ENCODE data around the gene GPS2. TPM values are rescaled to one million over a fixed set of nuclear protein-coding genes. Genes with fewer than 3 reads are reported as not detected.

GPS2 gene
- 73.9 to 101 TPM (median 95.3 TPM) in 5 replicates for total RNA-seq (2022; extraction: Qiagen RNA extraction)

GRCh38 chr17:7314719-7315569, at the start of gene GPS2:
Gene GPS2, minus strand, starts transcription at chr17:7315360. Its CDS starts 308 bp downstream, at chr17:7315052.

GRCh38 chr17:7355053-7355452, 39.9 kb upstream of the GPS2 start, which contains the start of gene TMEM95:
Gene TMEM95, plus strand, starts transcription at chr17:7355156. Its CDS starts 49 bp downstream, at chr17:7355205.

GRCh38 chr17:7351665-7352502, 36.7 kb upstream of the GPS2 start, which contains the start of gene KCTD11:
Gene KCTD11, plus strand, starts transcription at chr17:7352162.

GRCh38 chr17:7336240-7337175, 21.3 kb upstream of the GPS2 start, which contains the start of gene ACAP1:
Gene ACAP1, plus strand, starts transcription at chr17:7336529. Its CDS starts 206 bp downstream, at chr17:7336735.

GRCh38 chr17:7328840-7329373, 13.7 kb upstream of the GPS2 start, which contains the start of gene NEURL4:
Gene NEURL4, minus strand, starts transcription at chr17:7329335. Its CDS starts 23 bp downstream, at chr17:7329312.

GRCh38 chr17:7306911-7307685, 8.1 kb downstream of the GPS2 start, which contains the start of gene EIF5A:
Gene EIF5A, plus strand, starts transcription at chr17:7307628. Its CDS starts 2,008 bp downstream, at chr17:7309636.

GRCh38 chr17:7294614-7295153, 20.5 kb downstream of the GPS2 start, which contains the start of gene YBX2:
Gene YBX2, minus strand, starts transcription at chr17:7294639. Its CDS starts 139 bp downstream, at chr17:7294500.

GRCh38 chr17:7281074-7281952, 33.8 kb downstream of the GPS2 start, which contains the start of gene SLC2A4:
Gene SLC2A4, plus strand, starts transcription at chr17:7281718. Its CDS starts 217 bp downstream, at chr17:7281935.

Other genes with a start within 250 kb of the GPS2 start
- not detected in 5 replicates for gene CLEC10A, start 235.1 kb downstream of the GPS2 start, total RNA-seq (2022; extraction: Qiagen RNA extraction)
- gene ASGR2, start 200.5 kb downstream of the GPS2 start, total RNA-seq (2022; extraction: Qiagen RNA extraction): 0.12 to 0.16 TPM in 2 of 5 replicates, not detected in the others
- 0.70 to 1.4 TPM (median 0.89 TPM) in 5 replicates for gene ASGR1, start 136.0 kb downstream of the GPS2 start, total RNA-seq (2022; extraction: Qiagen RNA extraction)
- 5.7 to 7.8 TPM (median 6.6 TPM) in 5 replicates for gene DLG4, start 95.5 kb downstream of the GPS2 start, total RNA-seq (2022; extraction: Qiagen RNA extraction)
- gene ACADVL, start 95.4 kb downstream of the GPS2 start, total RNA-seq (2022; extraction: Qiagen RNA extraction): 322 to 414 TPM (median 394 TPM) in 5 replicates
- 37.0 to 41.9 TPM (median 40.1 TPM) in 5 replicates for gene DVL2, start 80.8 kb downstream of the GPS2 start, total RNA-seq (2022; extraction: Qiagen RNA extraction)
- 89.8 to 111 TPM (median 96.3 TPM) in 5 replicates for gene PHF23, start 75.9 kb downstream of the GPS2 start, total RNA-seq (2022; extraction: Qiagen RNA extraction)
- 685 to 777 TPM (median 698 TPM) in 5 replicates for gene GABARAP, start 72.9 kb downstream of the GPS2 start, total RNA-seq (2022; extraction: Qiagen RNA extraction)
- 222 to 242 TPM (median 228 TPM) in 5 replicates for gene CTDNEP1, start 63.6 kb downstream of the GPS2 start, total RNA-seq (2022; extraction: Qiagen RNA extraction)
- 125 to 155 TPM (median 140 TPM) in 5 replicates for gene ELP5, start 63.1 kb downstream of the GPS2 start, total RNA-seq (2022; extraction: Qiagen RNA extraction)
- 2.2 to 3.7 TPM (median 2.6 TPM) in 5 replicates for gene CLDN7, start 52.9 kb downstream of the GPS2 start, total RNA-seq (2022; extraction: Qiagen RNA extraction)
- gene SLC2A4, start 33.6 kb downstream of the GPS2 start, total RNA-seq (2022; extraction: Qiagen RNA extraction): 0.39 to 0.59 TPM (median 0.50 TPM) in 5 replicates
- gene YBX2, start 20.7 kb downstream of the GPS2 start, total RNA-seq (2022; extraction: Qiagen RNA extraction): 0.43 to 0.55 TPM (median 0.44 TPM) in 5 replicates
- gene EIF5A, start 7.7 kb downstream of the GPS2 start, total RNA-seq (2022; extraction: Qiagen RNA extraction): 1,618 to 1,808 TPM (median 1,704 TPM) in 5 replicates
- 26.4 to 30.2 TPM (median 28.4 TPM) in 5 replicates for gene NEURL4, start 14.0 kb upstream of the GPS2 start, total RNA-seq (2022; extraction: Qiagen RNA extraction)
- 1.2 to 3.9 TPM (median 3.1 TPM) in 5 replicates for gene ACAP1, start 21.2 kb upstream of the GPS2 start, total RNA-seq (2022; extraction: Qiagen RNA extraction)
- gene KCTD11, start 36.8 kb upstream of the GPS2 start, total RNA-seq (2022; extraction: Qiagen RNA extraction): 10.5 to 13.8 TPM (median 12.9 TPM) in 5 replicates
- not detected in 5 replicates for gene TMEM95, start 39.8 kb upstream of the GPS2 start, total RNA-seq (2022; extraction: Qiagen RNA extraction)
- 1.4 to 2.1 TPM (median 1.7 TPM) in 5 replicates for gene TNK1, start 65.7 kb upstream of the GPS2 start, total RNA-seq (2022; extraction: Qiagen RNA extraction)
- gene PLSCR3, start 79.2 kb upstream of the GPS2 start, total RNA-seq (2022; extraction: Qiagen RNA extraction): 38.8 to 44.7 TPM (median 42.7 TPM) in 5 replicates
- 171 to 224 TPM (median 215 TPM) in 5 replicates for gene TMEM256, start 88.7 kb upstream of the GPS2 start, total RNA-seq (2022; extraction: Qiagen RNA extraction)
- gene NLGN2, start 92.5 kb upstream of the GPS2 start, total RNA-seq (2022; extraction: Qiagen RNA extraction): 12.7 to 19.0 TPM (median 15.5 TPM) in 5 replicates
- gene SPEM1, start 105.0 kb upstream of the GPS2 start, total RNA-seq (2022; extraction: Qiagen RNA extraction): 0.08 to 0.13 TPM in 2 of 5 replicates, not detected in the others
- gene SPEM2, start 110.3 kb upstream of the GPS2 start, total RNA-seq (2022; extraction: Qiagen RNA extraction): not detected in 5 replicates
- gene SPEM3, start 113.5 kb upstream of the GPS2 start, total RNA-seq (2022; extraction: Qiagen RNA extraction): 0.02 to 0.03 TPM in 2 of 5 replicates, not detected in the others
- 10.1 to 14.8 TPM (median 13.3 TPM) in 5 replicates for gene TMEM102, start 120.1 kb upstream of the GPS2 start, total RNA-seq (2022; extraction: Qiagen RNA extraction)
- gene FGF11, start 124.2 kb upstream of the GPS2 start, total RNA-seq (2022; extraction: Qiagen RNA extraction): 0.93 to 1.1 TPM (median 1.0 TPM) in 5 replicates
- gene CHRNB1, start 129.7 kb upstream of the GPS2 start, total RNA-seq (2022; extraction: Qiagen RNA extraction): 7.0 to 11.7 TPM (median 9.1 TPM) in 5 replicates
- gene ZBTB4, start 164.3 kb upstream of the GPS2 start, total RNA-seq (2022; extraction: Qiagen RNA extraction): 20.4 to 26.9 TPM (median 24.8 TPM) in 5 replicates
- not detected in 5 replicates for gene SLC35G6, start 166.1 kb upstream of the GPS2 start, total RNA-seq (2022; extraction: Qiagen RNA extraction)
- gene POLR2A, start 169.0 kb upstream of the GPS2 start, total RNA-seq (2022; extraction: Qiagen RNA extraction): 70.3 to 86.1 TPM (median 78.6 TPM) in 5 replicates
- 9.9 to 13.2 TPM (median 11.0 TPM) in 5 replicates for gene TNFSF12, start 233.7 kb upstream of the GPS2 start, total RNA-seq (2022; extraction: Qiagen RNA extraction)
- gene TNFSF13, start 243.4 kb upstream of the GPS2 start, total RNA-seq (2022; extraction: Qiagen RNA extraction): 0.78 to 1.1 TPM (median 0.91 TPM) in 5 replicates
- gene SENP3, start 246.6 kb upstream of the GPS2 start, total RNA-seq (2022; extraction: Qiagen RNA extraction): 88.8 to 103 TPM (median 95.8 TPM) in 5 replicates